Measurements from ENCODE around the gene NELL2. TPM values are rescaled to one million over a fixed set of nuclear protein-coding genes. Genes with fewer than 3 reads are reported as not detected.

Gene NELL2
- total RNA-seq, 4 donors from 2014 or later, result 1.1 to 22.9 (median 15.6) TPM

DNA sequence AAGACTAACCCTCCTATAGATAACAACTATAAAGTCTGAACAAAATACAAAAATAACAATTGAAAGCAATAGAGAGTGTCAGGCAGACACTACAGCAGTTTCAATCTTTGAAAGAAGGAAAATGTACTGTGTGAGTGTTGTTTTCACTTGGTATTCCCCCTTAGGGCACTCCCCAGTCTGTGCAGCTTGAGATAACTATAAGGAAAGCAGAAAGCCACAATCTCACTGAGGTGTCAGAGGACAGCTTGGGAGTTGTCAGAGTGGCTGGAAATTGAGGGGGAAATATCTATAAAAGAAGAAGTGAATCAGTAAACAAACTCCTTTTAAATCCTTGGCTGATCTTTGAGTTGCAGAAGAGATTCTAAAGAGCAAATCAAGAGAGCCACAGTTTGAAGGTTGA lies 364.8 kb downstream of the NELL2 start:
- TF ChIP-seq, protein P1, sequence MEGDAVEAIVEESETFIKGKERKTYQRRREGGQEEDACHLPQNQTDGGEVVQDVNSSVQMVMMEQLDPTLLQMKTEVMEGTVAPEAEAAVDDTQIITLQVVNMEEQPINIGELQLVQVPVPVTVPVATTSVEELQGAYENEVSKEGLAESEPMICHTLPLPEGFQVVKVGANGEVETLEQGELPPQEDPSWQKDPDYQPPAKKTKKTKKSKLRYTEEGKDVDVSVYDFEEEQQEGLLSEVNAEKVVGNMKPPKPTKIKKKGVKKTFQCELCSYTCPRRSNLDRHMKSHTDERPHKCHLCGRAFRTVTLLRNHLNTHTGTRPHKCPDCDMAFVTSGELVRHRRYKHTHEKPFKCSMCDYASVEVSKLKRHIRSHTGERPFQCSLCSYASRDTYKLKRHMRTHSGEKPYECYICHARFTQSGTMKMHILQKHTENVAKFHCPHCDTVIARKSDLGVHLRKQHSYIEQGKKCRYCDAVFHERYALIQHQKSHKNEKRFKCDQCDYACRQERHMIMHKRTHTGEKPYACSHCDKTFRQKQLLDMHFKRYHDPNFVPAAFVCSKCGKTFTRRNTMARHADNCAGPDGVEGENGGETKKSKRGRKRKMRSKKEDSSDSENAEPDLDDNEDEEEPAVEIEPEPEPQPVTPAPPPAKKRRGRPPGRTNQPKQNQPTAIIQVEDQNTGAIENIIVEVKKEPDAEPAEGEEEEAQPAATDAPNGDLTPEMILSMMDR (IDR thresholded peaks at IDR 0.05), result no peak
- ATAC-seq (ENCODE audit: low FRiP score) (no peak), DNase-seq (ENCODE audit: low spot score) (no peak)

DNA sequence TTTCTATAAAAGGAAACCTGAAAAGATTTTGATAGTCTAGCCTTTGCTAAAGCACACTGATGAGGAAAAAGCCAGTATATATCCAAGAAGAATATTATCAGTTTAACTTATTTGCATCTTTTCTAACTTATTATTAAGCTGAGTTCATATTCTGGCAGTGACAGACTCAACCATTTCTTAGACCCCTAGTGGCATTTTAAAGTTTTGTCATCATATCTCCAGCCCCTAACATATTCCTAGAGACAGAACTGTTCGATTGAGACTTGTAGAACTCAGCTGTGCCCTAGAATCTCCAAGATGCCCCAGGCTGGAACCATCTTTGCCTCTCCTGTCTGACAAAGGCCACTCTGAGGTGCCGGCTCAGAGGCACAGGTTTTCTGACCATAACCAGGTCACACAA lies 365.6 kb downstream of the NELL2 start:
- TF ChIP-seq, protein P1 (IDR thresholded peaks at IDR 0.05), result no peak
- DNase-seq (ENCODE audit: low spot score), result no peak

DNA sequence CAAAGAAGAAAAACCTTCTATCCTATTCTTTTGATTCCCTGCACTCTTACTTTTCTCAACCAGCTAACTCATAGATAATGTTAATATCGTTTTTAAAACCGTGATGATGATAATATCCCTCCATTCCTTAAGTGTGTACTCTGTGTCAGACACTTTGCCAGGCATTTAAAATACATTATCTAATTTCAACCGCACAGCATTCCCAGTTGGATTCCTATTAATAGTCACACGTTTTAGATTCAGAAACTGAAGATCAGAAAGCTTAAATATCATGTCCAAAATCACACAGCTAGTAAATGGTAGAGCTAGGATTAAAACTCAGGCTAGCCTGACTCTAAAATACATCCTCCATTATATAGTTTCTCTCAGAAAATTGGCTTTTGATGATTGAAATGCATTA lies 366.0 kb downstream of the NELL2 start:
- no peak for ATAC-seq (ENCODE audit: low FRiP score)
- no peak for DNase-seq (ENCODE audit: low spot score)
- TF ChIP-seq, protein P1 (IDR thresholded peaks at IDR 0.05), result no peak

More for the DNA sequence above, 365.6 kb downstream of the NELL2 start:
- no peak for ATAC-seq (ENCODE audit: low FRiP score)

DNA sequence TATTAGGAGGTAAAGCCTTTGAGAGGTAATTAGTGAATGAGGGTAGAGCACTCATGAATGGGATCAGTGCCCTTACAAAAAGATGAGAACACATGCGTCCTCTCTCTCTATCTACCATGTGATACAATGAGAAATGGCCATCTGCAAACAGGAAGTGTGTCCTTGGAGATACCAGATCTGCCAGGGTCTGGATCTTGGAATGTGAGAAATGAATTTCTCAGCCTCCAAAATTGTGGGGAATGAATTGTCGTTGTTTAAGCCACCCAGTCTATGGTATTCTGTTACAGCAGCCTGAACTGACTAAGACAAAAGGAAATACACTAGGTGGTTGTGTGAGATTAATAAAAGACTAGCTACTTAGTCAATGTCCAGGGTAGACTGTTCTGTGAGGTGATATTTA lies 366.6 kb downstream of the NELL2 start:
- ATAC-seq (ENCODE audit: low FRiP score) (no peak), DNase-seq (ENCODE audit: low spot score) (no peak)
- TF ChIP-seq, protein P1 (IDR thresholded peaks at IDR 0.05), result no peak

DNA sequence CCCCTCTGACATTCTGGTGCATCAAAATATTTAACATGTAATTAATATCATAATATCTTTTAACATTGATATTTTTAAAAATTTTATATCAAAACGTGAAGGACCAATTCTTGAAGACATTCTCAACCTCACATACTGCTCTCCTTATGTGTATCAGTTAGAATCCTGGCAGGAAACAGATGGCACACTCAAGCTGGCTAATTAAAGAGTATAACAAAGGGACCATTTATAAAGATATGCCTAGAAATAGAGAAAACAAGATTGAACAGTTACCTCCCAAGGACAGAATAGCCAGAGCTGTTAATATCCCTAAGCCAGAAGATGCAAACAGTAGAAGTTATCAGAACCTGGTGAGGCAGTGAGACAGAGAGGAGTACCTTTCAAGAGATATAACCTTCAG lies 368.7 kb downstream of the NELL2 start:
- DNase-seq (ENCODE audit: low spot score) (no peak), ATAC-seq (ENCODE audit: low FRiP score) (no peak)
- TF ChIP-seq, protein P1 (IDR thresholded peaks at IDR 0.05), result no peak

DNA sequence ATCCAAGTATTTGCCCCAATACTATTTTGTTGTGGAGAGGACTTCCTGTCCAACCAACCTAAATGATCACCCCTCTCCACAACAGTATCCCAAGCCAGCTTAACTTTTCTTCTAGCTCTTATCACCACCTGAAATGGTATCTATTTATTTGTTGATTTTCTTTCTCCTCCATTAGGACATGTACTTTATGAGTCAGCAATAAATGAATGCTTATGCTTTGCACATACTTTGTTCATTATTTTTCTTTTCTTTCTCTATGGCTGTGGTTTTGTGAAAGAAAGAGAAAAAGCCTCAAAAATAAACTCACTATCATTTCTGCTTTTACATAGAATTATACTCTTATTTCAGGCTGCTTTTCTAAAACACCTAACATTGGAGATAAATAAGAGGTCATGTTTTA lies 371.3 kb downstream of the NELL2 start:
- TF ChIP-seq, protein P1 (IDR thresholded peaks at IDR 0.05), result no peak
- no peak for DNase-seq (ENCODE audit: low spot score)
- ATAC-seq (ENCODE audit: low FRiP score), result no peak

DNA sequence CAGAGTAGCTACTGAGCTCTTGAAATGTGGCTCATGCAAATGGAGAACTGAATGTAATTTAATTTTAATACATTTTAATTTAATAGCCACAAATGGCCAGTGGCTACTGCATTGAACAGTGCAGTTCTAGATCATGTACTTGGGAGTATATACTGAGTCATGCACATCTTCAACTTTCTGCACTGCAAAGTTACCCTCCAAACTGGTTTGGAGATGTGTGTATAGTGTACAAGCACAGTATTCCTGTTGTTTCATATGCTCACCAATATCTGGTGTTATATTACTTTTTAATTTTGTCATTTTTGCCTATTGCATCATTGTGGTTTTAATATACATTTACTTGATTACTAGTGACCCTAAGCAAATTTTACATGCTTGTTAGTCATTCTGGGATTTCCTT lies 372.8 kb downstream of the NELL2 start:
- ATAC-seq (ENCODE audit: low FRiP score) (no peak), DNase-seq (ENCODE audit: low spot score) (no peak)
- TF ChIP-seq, protein P1 (IDR thresholded peaks at IDR 0.05), result no peak

Measured in omental fat pad (tissue), 4 donors.